OCI-M1 (cell line): ENCODE results near the gene KCNT2.
"Not testable (repeated sequence)": the region's sequence is repeated elsewhere in the genome, so short reads cannot be mapped to it uniquely, and the experiment has no call there.

Experiments used
- DNase-seq: peaks from one replicate; lab custom pipeline; 2025; lab: John Stamatoyannopoulos, UW

KCNT2 gene

DNA sequence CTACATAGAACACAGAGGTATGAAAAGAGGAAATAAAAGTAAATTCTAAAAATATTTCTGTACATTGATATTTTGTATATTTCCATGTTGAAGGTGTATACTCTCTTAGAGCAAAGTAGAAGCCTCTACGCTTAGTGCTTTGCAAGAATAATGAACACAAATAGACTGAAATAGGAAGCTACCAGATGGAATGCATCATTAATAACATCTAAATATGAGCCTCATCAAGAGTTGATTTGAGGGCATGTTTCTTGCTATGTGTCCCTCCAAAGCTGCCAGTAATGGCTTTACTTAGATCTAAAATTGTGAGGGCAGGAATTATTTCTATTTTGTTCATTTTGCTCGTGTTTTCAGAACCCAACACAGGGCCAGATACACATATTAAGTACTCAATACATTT, 94.4 kb downstream of the KCNT2 start:
- DNase-seq = no peak

DNA sequence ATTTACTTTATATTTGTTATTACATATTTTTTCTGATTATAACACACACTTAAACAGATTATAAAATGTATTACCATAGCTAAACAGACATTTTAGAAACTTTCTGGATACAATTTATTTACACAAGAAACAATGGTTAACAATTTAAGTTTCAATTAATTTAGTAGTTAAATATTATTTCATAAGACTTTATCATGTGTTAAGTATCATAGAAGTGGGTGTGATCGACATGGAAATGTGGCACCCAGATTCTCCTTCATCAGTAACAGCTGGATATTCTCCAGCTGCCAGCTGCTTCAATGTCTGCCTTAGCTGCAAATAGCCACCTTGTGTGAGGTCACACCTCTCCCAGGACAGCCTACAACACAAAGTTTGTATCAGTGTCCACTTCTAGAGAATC, 97.8 kb downstream of the KCNT2 start:
- peak; percentile 32 for DNase-seq

DNA sequence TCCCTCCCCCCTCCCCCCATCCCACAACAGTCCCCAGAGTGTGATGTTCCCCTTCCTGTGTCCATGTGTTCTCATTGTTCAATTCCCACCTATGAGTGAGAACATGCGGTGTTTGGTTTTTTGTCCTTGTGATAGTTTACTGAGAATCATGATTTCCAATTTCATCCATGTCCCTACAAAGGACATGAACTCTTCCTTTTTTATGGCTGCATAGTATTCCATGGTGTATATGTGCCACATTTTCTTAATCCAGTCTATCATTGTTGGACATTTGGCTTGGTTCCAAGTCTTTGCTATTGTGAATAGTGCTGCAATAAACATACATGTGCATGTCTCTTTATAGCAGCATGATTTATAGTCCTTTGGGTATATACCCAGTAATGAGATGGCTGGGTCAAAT, 104.0 kb downstream of the KCNT2 start:
- DNase-seq = not testable (repeated sequence)

DNA sequence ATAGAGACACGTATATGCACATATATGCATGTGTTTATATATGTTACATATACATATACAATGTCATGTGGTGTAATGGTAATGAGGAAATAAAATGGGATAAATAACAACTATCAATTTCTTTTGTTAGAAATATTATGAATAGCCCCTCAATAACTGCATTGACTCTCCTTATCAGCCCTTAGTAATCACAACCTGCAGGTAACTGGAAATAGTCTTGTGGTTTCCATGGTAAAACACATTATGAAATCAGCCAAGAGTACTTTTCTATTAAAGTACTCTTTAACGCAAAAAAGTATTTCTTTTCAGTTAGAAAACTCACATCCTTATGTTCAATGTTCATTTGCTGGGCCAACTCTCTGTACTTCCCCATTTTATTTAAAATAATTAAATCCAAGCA, 105.8 kb downstream of the KCNT2 start:
- no peak for DNase-seq

DNA sequence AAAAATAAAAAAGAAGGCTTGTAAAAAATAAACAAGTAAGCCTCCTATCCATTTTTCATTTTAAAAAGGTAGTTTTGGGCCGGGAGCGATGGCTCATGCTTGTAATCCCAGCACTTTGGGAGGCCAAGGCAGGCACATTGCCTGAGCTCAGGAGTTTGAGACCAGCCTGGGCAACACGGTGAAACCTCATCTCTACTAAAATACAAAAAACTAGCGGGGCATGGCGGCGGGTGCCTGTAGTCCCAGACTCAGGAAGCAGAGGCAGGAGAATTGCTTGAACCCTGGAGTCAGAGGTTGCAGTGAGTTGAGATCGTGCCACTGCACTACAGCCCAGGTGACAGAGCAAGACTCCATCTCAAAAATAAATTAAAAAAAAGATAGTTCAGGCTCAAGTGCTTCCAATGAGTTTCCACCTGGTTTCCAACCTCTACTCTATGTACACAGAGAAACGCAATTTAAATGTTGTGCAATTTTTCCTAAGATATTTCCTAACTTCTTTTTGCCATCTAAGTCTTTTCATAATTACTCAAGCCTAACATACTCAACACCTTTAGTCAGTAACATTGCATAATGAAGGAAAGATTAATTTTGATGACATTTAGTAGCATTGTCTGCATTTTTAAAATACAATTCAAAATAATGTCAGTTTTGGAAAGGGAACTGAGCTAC, 106.3 kb downstream of the KCNT2 start:
- no peak for DNase-seq

DNA sequence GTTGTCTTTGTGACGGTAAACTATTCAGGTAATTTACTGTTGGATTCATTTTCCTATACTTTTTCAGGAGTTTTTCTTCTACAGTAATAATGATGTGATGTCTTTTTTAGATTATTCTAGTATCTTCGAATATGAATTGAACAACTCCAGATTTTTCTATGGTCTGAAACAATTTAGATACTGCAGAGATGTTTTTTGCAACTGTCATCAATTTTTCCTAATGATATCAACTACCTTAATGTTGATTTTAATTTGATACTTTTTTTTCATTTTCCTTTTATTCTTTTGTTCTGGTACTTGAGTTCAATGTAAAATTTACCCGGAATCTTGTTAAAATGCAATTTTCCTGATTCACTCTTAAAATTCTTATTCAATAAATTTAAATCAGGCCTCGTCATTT, 110.4 kb downstream of the KCNT2 start:
- no peak for DNase-seq

DNA sequence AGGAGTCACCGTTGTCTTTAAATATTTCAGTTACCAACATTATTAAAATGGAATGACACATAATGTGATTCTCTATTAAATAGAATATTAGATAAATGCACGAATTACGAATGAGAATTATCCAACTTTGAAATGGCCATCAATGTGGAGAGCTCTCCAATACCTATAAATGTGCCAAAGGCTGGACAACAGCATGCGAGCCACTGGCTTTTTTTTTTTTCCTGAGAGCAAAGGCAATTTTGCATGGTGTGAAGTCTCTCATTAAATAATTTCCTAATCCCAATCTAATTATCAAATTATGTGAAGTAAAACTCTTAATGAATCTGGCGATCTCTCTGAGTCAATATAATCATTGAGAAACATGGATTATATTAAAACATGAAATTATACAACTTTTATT, 113.5 kb downstream of the KCNT2 start:
- DNase-seq = no peak

DNA sequence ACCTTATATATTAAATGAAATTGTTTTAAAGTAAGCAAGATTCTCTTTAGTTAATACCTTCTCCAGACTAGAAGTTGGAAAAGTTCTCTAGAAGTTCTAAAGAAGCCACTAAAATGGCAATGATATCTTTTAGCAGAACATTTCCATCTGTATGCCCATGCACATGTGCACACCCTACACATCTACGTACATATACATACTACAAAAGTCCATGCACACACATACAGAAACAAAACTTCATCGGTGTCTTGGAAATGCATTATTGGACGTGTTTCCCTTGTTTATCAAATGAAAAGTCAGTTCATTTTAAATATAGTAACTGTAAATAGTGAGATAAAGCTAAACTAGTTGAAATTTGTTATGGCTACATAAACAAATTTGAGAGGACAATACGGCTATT, 114.4 kb downstream of the KCNT2 start:
- DNase-seq = no peak

DNA sequence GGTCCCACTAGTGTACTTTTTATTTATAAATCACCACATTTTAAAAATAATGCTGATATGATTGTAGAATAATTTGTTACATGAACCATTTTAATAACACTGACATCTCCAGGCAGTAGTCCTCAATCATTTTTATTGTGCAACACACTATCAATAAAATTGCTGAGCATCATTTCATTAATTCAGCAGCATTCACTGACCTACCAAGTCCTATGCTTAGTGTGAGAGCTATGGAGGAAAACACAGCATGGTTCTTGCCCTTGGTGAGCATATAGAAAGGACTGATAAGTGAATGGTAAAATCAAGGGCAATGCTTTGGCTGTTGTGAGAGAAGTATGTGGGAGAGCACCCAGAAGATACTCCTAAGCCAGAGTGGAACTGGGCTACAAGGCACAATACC, 119.7 kb downstream of the KCNT2 start:
- DNase-seq = peak; percentile 23

DNA sequence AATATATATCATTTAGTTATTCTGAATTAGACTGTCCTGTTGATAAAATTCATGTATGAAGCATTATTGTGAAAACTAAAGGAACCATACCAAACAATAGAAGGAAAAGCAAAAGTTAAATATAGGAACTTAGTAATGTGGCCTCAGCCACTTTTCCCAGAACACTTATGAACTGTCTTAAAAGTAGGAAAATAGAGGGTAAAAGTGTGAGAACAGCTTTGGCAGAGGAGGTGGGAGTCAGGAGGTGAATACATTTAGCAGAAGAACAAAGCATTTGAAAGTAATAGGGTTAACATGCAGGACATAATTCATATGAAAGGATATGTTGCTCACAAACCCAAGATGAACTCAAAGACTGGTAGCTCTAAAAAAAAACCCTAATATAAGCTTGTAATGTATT, 121.9 kb downstream of the KCNT2 start:
- no peak for DNase-seq

DNA sequence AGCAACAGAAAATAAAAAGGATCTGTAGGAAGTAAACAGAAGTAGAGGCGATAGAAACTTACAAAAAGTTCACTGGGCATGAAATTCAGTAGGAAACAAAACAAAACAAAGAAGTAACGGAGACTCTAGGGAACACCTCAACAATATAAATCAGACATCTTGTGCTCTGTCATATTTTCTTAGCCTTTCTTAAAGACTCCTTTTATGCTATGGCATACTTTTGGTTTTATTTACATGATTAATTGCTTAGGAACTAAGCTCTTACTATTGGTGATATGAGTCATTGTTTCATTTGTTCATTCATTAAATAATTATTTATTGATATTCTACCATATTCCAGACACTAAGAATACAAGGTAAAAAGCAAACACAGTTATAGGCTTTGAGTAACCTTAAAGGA, 126.6 kb downstream of the KCNT2 start:
- no peak for DNase-seq

DNA sequence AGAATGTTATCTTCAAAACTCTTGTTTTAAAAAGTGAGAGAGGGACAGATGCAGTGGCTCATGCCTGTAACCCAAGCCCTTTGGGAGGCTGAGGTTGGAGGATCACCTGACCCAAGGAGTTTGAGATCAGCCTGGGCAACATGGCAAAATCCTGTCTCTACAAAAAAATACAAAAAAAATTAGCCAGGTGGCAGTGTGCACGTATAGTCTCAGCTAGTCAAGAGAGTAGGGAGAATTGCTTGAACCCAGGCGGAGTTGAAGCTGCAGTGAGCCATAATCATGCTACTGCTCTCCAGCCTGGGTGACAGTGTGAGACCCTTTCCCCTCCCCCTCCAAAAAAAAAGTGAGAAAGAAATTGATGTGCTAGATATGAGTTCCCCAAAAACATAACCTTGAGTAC, 131.0 kb downstream of the KCNT2 start:
- peak; percentile 59 for DNase-seq

DNA sequence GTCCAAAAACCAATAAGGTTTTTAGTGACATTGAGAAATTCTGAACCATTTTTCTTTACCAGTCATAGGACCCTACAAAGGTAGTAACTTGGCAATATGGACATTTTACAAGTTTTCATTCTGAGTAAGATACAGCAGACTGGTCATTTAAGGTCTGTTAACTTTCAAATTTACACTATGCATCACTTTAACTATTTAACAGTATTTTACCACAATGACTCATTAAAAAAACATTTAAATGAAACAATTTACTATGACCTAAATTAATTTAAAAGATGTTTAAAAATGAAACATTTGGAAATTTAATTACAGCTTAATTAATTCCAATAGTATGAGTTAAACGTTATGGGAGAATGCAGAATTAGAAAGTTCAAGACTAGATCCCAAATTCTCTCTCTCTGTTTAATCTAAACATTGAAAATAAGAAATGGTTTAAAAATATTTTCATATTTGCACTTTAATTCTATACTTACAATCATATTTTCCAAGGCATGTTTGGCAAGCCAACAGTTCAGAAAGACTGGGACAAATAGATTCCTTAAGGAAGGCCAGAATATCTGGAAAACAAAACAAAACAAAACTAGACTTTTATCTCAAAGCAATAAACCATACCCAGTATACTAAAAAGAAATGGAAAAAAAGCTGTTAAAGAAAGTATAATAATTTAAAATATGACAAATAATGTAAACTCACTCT, 140.9 kb downstream of the KCNT2 start:
- no peak for DNase-seq

DNA sequence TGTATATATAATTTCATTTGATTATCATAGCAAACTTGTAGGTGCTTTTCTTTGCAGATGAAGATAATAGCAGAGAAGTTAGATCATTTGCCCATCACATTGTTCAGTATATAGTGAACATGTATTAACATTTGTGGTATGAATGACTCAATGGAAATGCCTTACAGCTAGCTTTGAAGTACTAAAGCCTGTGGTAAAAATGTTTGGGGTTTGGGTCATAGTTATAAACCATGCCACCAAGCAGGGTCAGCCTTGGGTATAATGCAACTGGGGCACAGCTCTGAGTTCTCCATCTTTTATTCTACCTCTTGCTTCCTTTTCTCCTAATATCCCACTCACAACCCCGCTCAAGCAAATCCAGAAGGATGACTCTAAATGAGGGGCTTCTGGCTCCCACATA, 141.6 kb downstream of the KCNT2 start:
- no peak for DNase-seq

DNA sequence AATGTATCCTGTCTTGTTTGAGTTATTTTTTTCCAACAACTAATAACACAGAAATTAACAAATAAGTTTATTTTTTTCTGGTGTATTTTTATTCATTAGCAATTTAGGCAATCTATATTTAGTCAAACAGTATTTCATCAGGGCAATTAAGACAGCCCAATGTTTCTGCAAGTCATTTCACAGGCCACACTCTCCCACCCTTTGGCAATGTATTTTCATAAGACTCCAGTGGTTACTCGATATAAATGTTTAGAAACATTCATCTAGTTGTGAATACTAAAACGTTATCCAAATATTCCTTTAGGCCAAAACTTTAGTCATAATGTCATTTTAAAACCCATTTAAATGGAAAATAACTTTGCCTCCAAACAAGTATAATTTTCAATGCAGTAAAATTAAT, 142.1 kb downstream of the KCNT2 start:
- DNase-seq = no peak

DNA sequence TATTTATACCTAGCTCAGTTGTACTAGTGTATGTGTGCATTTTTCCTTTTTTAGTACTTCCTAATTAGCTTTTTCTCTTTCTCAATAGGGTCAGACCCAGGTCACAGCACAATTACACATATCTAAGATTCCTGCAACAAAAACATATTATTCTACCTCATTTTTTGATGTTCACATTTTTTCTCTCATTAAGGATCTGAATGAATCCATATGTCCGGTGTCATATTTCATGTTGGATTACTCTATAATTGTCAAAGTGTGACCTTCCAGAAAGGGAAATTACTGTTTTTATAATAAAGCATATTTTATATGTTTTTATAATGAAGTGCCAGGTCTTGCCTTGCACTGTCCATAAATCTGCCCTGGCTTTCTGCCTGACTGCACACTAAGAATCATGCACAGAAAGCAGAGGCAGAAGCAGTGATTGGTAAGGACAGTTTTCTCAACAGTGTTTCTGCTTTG, 143.7 kb downstream of the KCNT2 start:
- no peak for DNase-seq

DNA sequence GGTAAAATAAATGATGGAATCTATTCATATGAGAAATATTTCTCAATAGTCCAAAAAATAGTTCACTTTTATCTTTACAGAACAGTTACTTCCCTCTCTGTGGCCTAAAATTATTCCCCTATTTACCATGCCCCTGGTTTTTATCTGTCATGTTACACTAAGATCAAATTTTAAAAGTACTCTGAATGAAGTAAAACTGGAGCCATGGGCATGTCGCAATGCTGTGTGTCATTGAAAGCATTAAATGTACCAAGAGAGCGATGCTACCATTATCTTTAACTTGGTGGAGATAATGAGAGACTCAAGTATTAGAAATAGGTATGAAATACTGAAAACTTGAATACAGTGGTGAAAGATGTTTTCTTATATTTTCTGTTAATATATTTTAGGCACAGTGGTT, 146.2 kb downstream of the KCNT2 start:
- DNase-seq = peak; percentile 85

DNA sequence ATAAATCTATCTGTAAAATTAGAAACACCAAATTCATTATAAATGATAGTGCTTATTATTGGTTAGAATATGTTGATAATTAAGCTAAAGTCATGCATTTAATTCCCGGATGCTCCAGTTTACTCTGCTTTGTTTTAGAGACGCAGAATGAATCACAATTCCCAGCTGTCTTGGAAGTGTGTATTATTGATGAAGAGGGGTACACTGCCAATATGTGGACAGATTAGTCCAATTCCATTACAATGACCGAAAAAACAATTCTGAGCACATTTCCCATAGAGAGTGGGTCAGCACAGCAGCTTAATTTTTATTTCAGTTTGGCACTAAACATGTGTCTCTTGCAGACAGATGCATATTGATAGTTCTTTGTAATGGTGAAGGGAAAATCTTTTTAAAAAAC, 146.7 kb downstream of the KCNT2 start:
- no peak for DNase-seq

DNA sequence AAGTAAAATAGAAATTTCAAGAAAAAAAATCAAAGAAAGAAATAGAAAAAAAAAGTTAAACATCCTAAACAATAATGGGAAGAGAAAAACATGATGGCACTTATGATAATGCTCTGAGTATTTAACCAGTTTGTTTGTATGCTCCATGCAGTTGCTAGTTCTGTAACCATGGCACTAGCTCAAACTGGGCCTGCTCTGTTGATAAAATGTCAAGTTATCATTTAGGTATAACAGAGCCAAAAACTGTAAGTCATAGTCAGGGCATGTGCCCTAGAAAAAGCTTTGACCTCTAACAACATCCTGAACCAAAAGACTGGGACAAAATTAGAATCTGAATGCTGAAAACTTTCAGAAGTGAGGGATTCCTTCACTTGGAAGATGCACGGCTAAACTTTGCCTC, 148.9 kb downstream of the KCNT2 start:
- no peak for DNase-seq

DNA sequence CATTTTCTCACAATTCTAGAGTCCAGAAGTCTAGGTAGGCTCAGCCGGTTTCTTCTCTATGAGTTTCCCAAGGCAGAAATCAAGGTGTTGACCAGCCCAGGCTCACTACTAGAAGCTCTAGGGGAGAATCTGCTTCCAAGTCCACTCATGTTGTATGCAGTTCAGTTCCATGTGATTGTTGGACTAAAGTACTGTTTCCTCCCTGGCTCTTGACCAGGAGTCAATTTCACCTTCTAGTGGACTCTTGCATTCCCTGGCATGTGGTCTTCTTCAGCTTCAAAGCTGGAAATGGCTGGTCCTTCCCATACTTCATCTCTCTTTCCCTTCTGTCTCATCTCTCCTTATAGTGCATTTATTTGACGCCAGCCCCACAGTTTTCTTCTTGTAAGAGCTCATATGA, 153.4 kb downstream of the KCNT2 start:
- no peak for DNase-seq

DNA sequence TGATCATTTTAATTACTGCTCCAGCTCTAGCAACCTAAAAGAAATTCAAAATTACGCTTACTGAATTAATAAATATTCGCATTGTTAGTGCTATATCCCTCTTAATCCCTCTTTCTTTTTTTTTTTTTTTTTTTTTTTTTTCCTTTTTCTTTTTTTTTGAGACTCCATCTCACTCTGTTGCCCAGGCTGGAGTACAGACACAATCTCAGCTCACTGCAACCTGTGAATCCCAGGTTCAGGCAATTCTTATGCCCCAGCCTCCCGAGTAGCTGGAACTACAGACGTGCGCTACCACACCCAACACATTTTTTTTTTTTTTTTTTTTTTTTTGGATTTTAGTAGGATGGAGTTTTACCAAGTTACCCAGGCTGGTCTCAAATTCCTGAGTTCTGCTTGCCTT, 157.1 kb downstream of the KCNT2 start:
- DNase-seq = no peak

DNA sequence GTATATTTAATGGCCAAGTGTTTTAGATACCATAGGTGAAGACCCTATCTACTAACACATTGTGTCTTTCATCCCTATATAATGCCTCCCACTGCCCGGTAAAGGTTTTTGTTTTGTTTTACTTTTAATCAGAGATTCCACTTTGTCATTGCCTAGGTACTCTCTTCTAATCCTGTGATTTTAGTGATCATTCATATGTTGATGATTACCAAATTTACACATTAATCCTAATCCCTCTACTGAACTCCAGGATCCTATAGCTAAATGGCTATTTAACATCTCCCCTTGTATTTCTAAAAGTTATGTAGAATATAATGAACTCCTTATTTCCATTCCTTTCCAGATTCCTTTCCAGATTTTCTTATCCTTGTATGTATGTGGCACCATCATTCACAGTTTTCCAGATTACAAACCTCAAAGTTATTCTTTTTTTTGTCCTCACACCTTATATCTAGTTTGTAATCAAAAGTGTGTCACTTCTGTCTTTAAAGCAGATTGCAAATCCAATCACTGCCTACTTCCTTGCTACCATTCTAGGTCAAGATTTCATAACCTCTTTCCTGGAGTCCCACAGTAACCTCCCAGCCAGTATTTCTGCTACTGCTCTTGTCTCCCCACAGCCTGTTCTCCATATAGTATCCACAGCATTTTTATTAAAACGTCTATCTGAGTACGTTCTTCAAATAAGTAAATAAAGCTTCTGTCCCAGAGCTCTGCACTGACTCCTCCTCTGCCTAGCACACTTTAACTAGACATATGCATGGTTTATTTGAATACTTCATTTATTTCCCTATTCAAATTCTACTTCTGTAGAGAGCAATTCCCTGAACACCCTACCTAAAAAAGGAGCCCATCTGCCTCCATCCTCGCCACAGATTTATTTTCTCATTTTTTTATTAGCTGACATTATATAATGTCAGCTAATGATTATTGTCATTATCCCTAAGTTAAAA, 157.8 kb downstream of the KCNT2 start:
- DNase-seq = no peak

DNA sequence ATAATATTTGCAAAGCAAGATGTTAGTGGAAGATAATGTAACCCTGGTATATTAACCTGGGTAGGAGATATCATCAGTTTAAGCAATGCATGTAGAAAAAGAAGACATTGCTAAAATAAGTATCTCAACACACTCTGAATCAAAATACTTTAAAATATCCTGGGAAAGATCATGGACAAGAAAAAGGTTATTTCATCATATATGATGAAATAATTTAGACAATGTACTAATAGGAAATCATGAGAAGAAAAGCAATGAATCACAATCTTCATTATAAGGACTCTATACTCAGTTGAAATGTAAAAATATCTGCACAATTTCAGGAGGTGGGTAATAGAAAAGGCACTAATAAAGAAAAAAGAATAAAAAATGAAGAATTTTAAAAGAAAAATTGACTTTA, 158.8 kb downstream of the KCNT2 start:
- no peak for DNase-seq
